ENCODE data around the gene JAK1. TPM values are rescaled to one million over a fixed set of nuclear protein-coding genes. Genes with fewer than 3 reads are reported as not detected.

JAK1 gene
- total and polyA plus RNA-seq, 3 experiments from 2014 or later = 106 to 300 (median 108) TPM

DNA sequence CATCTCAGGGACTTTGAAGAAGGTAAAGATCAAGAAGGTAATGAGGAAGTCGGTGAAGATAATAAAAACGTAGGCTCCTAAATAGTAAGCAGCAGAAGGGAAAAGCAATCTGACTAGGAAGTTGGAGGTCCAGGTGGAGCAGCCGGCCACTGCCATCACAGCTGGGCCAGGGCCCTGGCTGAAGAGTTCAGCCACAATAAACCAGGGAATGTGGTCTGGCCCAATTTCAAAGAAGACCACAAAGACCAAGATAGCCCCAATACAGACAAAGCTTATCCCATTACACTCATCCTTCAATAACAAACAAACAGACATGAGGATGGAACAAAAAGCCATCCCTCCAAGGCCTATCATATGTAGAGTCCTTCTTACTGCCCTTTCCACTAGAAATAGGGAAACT is 18.4 kb upstream of the JAK1 start:
- ChIA-PET CTCF (no interaction called here), POLR2A (no interaction called here)
- Histone ChIP-seq H3K36me3 (ENCODE audit: insufficient read depth, low read length) (no peaks in the 10 kb centered on the region), H3K4me3 (ENCODE audit: low read length) (no peak overlapping the region), H3K27ac (ENCODE audit: low read depth, low read length) (no peak overlapping the region), H3K27me3 (ENCODE audit: insufficient read depth, low read length, poor library complexity, severe bottlenecking) (no peaks in the 10 kb centered on the region), H3K4me1 (ENCODE audit: insufficient read depth, low read length) (peaks cover 3% of the 10 kb centered on the region), H3K9me3 (ENCODE audit: low read length) (no peaks in the 10 kb centered on the region)
- peaks cover 0 to 4% (median 0%) of the 10 kb centered on the region in 3 donors for H3K36me3 Mint-ChIP-seq
- peaks cover 3 to 7% (median 6%) of the 10 kb centered on the region in 3 donors for H3K4me1 Mint-ChIP-seq
- no peaks in the 10 kb centered on the region for H3K27me3 Mint-ChIP-seq
- H3K4me3 Mint-ChIP-seq = no peak overlapping the region
- no peak overlapping the region for H3K27ac Mint-ChIP-seq
- no peak for DNase-seq
- H3K9me3 Mint-ChIP-seq = no peaks in the 10 kb centered on the region

DNA sequence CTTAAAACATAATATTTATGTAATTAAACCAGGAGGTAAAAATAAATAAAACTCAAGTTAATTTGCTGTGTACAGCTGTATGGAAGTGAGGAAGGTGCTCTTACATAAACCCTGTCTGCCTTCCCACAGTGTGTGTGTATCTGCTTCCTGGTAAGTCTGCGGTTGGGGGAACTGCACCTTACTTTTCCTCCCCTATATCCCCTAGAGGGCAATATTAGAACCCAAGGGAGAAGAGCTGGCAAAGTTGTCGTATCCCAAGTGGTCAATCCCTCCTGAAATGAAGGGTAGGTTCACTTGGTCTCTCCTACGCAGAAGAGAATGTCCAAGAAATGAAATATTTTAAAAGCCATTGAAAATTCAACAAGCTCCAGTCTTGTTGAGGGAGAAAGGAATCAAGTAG is 17.8 kb upstream of the JAK1 start:
- Mint-ChIP-seq H3K27me3 (no peaks in the 10 kb centered on the region), H3K9me3 (no peaks in the 10 kb centered on the region), H3K27ac (peak overlapping the region in 1 of 8 donors; percentile 3), H3K36me3 (peaks cover 0 to 4% (median 1%) of the 10 kb centered on the region in 3 donors), H3K4me3 (no peak overlapping the region), H3K4me1 (peaks cover 3 to 7% (median 6%) of the 10 kb centered on the region in 3 donors)
- ChIA-PET CTCF (interaction anchor here (1.4 kb wide), 1 partner anchor 27 kb away, joined by 5 read pairs; no protein-coding TSS in a partner anchor), POLR2A (no interaction called here)
- no peak for DNase-seq
- Histone ChIP-seq H3K4me3 (ENCODE audit: low read length) (no peak overlapping the region), H3K36me3 (ENCODE audit: insufficient read depth, low read length) (no peaks in the 10 kb centered on the region), H3K9me3 (ENCODE audit: low read length) (no peaks in the 10 kb centered on the region), H3K27me3 (ENCODE audit: insufficient read depth, low read length, poor library complexity, severe bottlenecking) (no peaks in the 10 kb centered on the region), H3K4me1 (ENCODE audit: insufficient read depth, low read length) (peaks cover 3% of the 10 kb centered on the region), H3K27ac (ENCODE audit: low read depth, low read length) (no peak overlapping the region)

DNA sequence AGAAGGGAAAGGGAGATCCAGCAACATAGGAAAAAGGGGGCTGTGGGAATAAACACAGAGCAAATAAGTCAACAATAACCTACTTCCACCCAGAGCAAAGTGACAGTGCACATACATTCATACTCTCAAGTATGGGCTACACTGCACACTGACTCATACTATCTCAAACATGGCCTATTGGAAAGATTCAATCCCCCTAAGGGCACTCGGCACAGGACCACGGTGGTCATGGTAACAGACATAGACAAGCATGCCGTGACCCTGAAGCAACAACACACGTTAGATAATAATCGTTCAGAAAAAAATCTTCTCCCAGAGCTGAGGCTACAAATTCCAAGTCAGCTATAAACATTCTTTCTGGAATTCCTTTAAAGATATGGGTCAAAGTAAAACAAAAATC is 16.8 kb upstream of the JAK1 start:
- no peaks in the 10 kb centered on the region for H3K9me3 ChIP-seq (ENCODE audit: low read length)
- H3K36me3 ChIP-seq (ENCODE audit: insufficient read depth, low read length) = no peaks in the 10 kb centered on the region
- Mint-ChIP-seq H3K36me3 (peaks cover 0 to 4% (median 1%) of the 10 kb centered on the region in 3 donors), H3K9me3 (no peaks in the 10 kb centered on the region), H3K27me3 (no peaks in the 10 kb centered on the region), H3K4me3 (no peak overlapping the region), H3K27ac (peak overlapping the region in 1 of 8 donors; percentile 70), H3K4me1 (peaks cover 3 to 7% (median 6%) of the 10 kb centered on the region in 3 donors)
- H3K4me1 ChIP-seq (ENCODE audit: insufficient read depth, low read length) = peaks cover 3% of the 10 kb centered on the region
- H3K27ac ChIP-seq (ENCODE audit: low read depth, low read length) = no peak overlapping the region
- H3K27me3 ChIP-seq (ENCODE audit: insufficient read depth, low read length, poor library complexity, severe bottlenecking) = no peaks in the 10 kb centered on the region
- CTCF ChIA-PET = interaction anchor here (1.4 kb wide), 1 partner anchor 28 kb away, joined by 5 read pairs; no protein-coding TSS in a partner anchor
- DNase-seq = no peak
- POLR2A ChIA-PET = no interaction called here
- H3K4me3 ChIP-seq (ENCODE audit: low read length) = no peak overlapping the region

DNA sequence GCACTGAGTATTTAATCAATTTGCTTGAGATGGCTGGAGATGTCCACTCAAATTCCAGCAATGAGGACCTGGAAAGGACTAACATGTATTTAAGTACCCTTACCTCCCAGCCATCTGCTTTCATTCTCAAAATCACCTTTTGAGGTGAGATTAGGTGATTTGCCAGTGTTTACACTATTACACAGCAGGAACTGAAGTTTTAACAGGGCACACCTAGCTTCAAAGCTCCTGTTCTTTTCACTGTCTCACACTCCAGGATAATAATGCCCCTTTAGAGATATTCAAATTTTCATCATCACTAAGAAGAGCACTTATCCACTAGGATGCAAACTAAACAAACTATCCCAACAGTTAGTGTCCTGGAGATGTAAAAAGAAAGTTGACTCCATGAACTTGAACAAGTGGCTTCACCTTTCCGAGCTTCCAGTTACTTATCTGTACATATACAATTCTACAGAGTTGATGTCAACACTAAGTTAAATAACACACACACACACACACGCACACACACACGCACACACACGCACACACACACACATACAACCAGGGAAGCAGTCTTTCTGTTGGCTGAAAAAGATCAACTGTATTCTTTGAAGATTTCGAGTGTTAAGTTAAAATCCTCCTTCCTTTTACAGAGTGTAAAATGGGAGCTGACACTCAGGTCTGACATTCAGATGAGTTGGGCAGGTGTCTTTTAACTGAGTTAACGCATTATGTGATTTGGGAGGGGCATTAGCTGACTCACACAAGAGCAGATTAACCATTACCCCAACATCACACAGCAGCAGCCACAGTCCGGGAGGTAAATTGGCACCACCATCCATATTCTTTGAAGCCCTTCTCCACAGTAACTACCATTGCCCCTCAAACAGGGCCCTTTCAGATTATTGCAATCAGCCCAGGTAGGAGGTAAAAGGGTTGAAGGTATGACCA is 15.5 kb upstream of the JAK1 start:
- CTCF ChIA-PET = no interaction called here

DNA sequence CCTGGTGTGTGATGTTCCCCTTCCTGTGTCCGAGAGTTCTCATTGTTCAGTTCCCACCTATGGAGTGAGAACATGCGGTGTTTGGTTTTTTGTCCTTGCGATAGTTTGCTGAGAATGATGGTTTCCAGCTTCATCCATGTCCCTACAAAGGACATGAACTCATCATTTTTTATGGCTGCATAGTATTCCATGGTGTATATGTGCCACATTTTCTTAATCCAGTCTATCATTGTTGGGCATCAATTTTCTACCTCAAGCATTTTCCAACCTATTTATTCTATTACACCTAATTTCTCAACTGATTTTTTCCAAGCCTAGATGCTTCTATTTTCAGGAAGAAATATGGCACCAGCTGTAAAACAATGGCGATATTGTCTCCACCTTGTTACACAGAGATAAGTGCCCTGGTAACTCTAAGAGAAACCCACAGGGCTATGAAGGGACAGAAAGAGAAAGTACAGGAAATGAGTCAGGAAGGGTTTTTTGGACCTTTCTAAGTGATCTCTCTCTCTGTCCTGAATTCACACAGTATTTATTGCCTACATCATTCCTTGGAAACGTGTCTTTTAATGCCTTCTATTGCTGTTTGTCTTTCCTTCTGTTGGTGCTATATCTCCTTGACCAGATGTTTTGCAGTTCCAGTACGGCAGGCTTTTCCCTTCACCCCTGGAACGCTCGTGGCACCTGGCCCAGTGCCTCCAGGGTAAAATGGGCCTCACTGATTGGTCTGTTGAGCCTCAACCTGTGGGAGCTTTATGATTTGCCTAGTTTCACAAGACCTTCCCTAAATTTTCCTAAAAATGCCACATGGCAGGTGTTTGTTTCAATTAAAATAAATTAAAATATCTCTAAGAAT is 14.6 kb upstream of the JAK1 start:
- H3K4me3 Mint-ChIP-seq = no peak overlapping the region
- DNase-seq = no peak
- no peak overlapping the region for H3K4me3 ChIP-seq (ENCODE audit: low read length)
- H3K27me3 Mint-ChIP-seq = no peaks in the 10 kb centered on the region
- H3K9me3 Mint-ChIP-seq = no peaks in the 10 kb centered on the region
- H3K27ac Mint-ChIP-seq = peak overlapping the region in 2 of 8 donors; percentile 42 to 81
- H3K27me3 ChIP-seq (ENCODE audit: insufficient read depth, low read length, poor library complexity, severe bottlenecking) = no peaks in the 10 kb centered on the region
- no peak overlapping the region for H3K27ac ChIP-seq (ENCODE audit: low read depth, low read length)
- H3K36me3 ChIP-seq (ENCODE audit: insufficient read depth, low read length) = no peaks in the 10 kb centered on the region
- H3K4me1 ChIP-seq (ENCODE audit: insufficient read depth, low read length) = peaks cover 3% of the 10 kb centered on the region
- H3K4me1 Mint-ChIP-seq = peaks cover 3 to 7% (median 6%) of the 10 kb centered on the region in 3 donors
- ChIA-PET CTCF (no interaction called here), POLR2A (interaction anchor here (0.7 kb wide), 1 partner anchor 49 kb away, joined by 3 read pairs; no protein-coding TSS in a partner anchor)
- H3K36me3 Mint-ChIP-seq = peaks cover 0 to 4% (median 1%) of the 10 kb centered on the region in 3 donors
- H3K9me3 ChIP-seq (ENCODE audit: low read length) = no peaks in the 10 kb centered on the region

More for the DNA sequence above, 15.5 kb upstream of the JAK1 start:
- no peaks in the 10 kb centered on the region for H3K9me3 Mint-ChIP-seq
- no peaks in the 10 kb centered on the region for H3K27me3 ChIP-seq (ENCODE audit: insufficient read depth, low read length, poor library complexity, severe bottlenecking)
- no peak overlapping the region for H3K4me3 Mint-ChIP-seq
- POLR2A ChIA-PET = no interaction called here
- H3K27ac ChIP-seq (ENCODE audit: low read depth, low read length) = no peak overlapping the region
- H3K36me3 Mint-ChIP-seq = peaks cover 0 to 4% (median 1%) of the 10 kb centered on the region in 3 donors
- no peaks in the 10 kb centered on the region for H3K9me3 ChIP-seq (ENCODE audit: low read length)
- H3K4me1 Mint-ChIP-seq = peaks cover 3 to 7% (median 6%) of the 10 kb centered on the region in 3 donors
- no peak for DNase-seq
- no peak overlapping the region for H3K27ac Mint-ChIP-seq
- no peaks in the 10 kb centered on the region for H3K27me3 Mint-ChIP-seq
- H3K36me3 ChIP-seq (ENCODE audit: insufficient read depth, low read length) = no peaks in the 10 kb centered on the region
- H3K4me1 ChIP-seq (ENCODE audit: insufficient read depth, low read length) = peaks cover 3% of the 10 kb centered on the region
- H3K4me3 ChIP-seq (ENCODE audit: low read length) = no peak overlapping the region

DNA sequence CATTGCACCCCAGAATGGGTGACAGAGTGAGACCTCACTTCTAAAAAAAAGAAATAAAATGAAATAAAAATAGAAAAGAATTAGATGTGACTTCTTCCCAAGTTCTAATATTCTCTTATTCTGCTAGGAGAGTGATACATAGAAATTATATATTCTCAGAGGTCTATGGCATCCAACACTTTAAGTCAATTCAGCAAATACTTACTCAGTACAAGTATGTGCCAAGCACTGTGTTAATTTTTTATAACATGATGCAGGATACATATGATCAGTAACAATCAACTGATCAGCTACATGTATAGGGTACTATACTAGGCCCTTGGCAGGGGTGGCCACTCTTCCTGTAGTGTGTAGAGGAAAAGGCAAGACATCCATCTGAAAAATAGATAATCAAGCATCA is 13.0 kb upstream of the JAK1 start:
- no peaks in the 10 kb centered on the region for H3K9me3 Mint-ChIP-seq
- no peaks in the 10 kb centered on the region for H3K9me3 ChIP-seq (ENCODE audit: low read length)
- no peak for DNase-seq
- ChIA-PET POLR2A (no interaction called here), CTCF (interaction anchor here (1.3 kb wide), 1 partner anchor 12 kb away, joined by 3 read pairs; the partner anchor contains the start of gene JAK1)
- H3K36me3 ChIP-seq (ENCODE audit: insufficient read depth, low read length) = no peaks in the 10 kb centered on the region
- H3K27ac ChIP-seq (ENCODE audit: low read depth, low read length) = no peak overlapping the region
- H3K4me1 Mint-ChIP-seq = peaks cover 3 to 7% (median 7%) of the 10 kb centered on the region in 3 donors
- no peaks in the 10 kb centered on the region for H3K27me3 Mint-ChIP-seq
- peaks cover 0 to 4% (median 1%) of the 10 kb centered on the region in 3 donors for H3K36me3 Mint-ChIP-seq
- no peak overlapping the region for H3K4me3 ChIP-seq (ENCODE audit: low read length)
- peaks cover 3% of the 10 kb centered on the region for H3K4me1 ChIP-seq (ENCODE audit: insufficient read depth, low read length)
- no peak overlapping the region for H3K4me3 Mint-ChIP-seq
- peak overlapping the region in 1 of 8 donors; percentile 43 for H3K27ac Mint-ChIP-seq
- H3K27me3 ChIP-seq (ENCODE audit: insufficient read depth, low read length, poor library complexity, severe bottlenecking) = no peaks in the 10 kb centered on the region

DNA sequence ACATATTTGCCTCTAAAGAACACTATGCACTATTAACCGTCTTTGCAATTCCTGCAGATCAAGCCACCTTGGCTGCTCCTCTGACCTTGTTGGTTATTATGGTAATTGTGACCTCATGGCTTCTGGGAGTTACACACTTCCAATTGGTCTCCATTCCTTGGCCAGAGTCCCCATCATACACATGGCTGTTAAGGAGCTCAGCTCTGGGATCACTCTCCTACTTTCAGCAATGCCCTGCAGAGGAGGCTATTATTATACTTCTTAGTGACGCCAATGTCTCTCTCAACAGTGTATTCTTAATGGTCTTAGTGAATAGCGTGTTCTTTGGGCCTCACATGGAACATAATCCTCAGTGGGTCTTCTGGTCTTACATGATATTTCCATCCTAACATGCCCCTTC is 10.0 kb upstream of the JAK1 start:
- Histone ChIP-seq H3K27me3 (ENCODE audit: insufficient read depth, low read length, poor library complexity, severe bottlenecking) (no peaks in the 10 kb centered on the region), H3K4me3 (ENCODE audit: low read length) (no peak overlapping the region), H3K4me1 (ENCODE audit: insufficient read depth, low read length) (no peaks in the 10 kb centered on the region), H3K36me3 (ENCODE audit: insufficient read depth, low read length) (no peaks in the 10 kb centered on the region), H3K27ac (ENCODE audit: low read depth, low read length) (no peak overlapping the region), H3K9me3 (ENCODE audit: low read length) (no peaks in the 10 kb centered on the region)
- H3K4me1 Mint-ChIP-seq = peaks cover 3 to 8% (median 6%) of the 10 kb centered on the region in 3 donors
- no peaks in the 10 kb centered on the region for H3K9me3 Mint-ChIP-seq
- no peak for DNase-seq
- H3K27me3 Mint-ChIP-seq = no peaks in the 10 kb centered on the region
- peaks cover 0 to 4% (median 1%) of the 10 kb centered on the region in 3 donors for H3K36me3 Mint-ChIP-seq
- no peak overlapping the region for H3K27ac Mint-ChIP-seq
- H3K4me3 Mint-ChIP-seq = no peak overlapping the region
- POLR2A ChIA-PET = no interaction called here
- CTCF ChIA-PET = no interaction called here

Data from CD8-positive, alpha-beta memory T cell (primary cell).